HG02943 (cell line): Measurements from ENCODE around the gene PPM1H.

Experiments used
- ATAC-seq: cut with Tn5 transposase; IDR thresholded peaks from one replicate; pipeline ENCODE4 v1.9.1; 2021; ENCODE audit warnings: mild to moderate bottlenecking, low read depth, moderate library complexity; ENCODE audit not compliant: unreplicated experiment

PPM1H gene

DNA sequence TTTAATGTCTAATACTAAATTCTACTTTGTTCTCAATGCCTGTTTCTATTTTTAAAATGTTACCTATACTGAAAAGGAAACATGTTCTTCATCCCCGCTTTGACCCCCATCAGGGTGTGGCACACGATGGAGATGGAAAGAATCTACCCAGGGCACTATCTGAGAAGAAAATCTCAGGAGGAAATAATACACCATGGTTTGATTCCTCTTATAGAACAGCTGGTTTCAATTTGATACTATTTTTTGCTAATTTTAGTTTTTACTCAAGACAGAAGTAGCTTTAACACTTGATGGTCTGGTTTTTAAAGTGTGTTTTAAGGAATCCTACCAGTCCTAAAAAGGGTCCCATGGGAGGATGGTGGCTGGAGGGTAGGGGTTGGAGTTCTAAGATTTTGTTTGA, 56.7 kb downstream of the PPM1H start:
- no peak for ATAC-seq

DNA sequence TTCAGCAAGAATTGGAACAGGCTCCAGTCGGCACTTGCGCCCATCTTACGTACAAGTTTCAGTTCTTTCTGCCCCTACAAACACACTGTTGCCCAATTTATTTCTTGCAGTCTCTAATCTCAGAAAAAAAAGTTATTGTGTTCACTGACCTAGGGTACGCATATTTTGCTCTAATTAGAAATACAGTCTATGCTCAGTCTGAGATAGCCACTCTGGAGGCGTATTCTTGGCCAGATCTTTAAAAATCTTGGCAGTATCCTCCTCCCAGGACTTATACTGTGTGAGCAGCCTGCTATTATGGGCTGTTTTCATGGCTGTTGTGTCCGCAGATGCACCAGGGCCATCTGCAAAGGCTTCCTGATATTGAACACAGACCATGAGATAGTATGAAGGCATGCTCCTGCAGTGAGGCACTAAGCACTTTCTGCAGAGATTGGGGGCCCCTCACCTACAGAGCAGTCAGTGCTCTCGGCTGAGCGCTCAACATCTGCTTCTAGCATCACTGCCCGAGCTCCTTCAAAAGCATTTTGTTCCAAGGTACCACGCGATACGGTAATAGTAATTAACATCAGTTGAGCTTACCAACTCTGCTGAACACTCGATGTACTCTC, 57.9 kb downstream of the PPM1H start:
- no peak for ATAC-seq

DNA sequence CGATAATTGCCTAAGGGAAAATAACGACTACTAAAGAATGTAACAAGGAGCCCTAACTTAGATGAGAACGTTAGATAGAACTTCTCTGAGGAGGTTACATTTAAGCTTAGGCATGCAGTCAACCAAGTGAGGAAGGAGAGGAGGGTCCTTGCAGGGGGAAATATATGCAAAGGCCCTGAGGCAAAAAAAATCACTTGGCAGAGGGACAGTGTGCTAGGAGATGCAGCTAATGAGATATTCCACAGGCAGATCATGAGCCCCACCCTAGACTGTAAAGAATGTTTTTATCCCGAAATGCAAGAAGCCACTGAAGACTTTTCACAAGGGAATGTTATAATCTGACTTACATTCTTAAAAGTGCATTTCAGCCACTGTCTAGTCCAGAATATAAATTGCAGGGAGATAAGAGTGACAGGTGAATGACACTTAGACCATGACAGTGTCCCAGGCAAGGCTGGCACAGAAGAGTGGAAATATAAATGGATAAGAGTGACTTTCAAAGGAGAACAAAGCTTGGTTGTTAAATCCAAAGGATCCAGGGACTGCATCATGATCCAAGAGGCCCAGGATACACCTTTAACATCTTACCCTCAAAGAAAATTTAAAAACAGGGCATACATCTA, 61.0 kb downstream of the PPM1H start:
- no peak for ATAC-seq

DNA sequence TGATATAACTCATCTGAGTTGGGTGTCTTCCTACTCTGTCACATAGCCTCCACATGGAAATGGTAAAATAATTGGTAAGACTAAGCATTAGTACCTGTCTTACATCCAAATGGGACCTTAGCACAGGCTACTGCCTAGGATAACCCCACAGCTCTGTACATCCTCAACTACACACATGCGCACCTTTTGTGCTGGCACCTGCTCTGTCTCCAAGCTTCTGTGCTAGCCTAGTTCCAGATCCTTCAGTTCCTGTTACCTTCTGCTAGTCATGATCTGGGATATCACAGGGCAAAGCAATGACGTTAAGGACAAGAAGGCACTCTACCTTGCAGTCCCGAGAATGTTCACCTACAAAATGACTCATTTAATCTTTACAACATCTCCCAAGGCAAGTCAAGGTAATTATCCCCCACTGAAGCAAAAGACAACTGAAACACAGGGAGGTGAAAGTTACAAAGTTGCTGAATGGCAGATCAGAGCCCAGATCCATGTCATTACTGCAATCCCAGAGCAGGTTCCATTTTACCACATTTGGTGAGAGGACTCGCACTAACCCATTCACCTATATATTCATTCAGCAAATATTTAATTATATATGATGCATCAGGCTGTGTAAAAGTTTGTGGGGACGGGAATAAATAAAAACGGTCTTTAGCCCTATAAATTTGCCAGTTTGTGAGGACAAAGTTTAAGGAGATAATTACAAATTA, 61.7 kb downstream of the PPM1H start:
- ATAC-seq, result no peak

DNA sequence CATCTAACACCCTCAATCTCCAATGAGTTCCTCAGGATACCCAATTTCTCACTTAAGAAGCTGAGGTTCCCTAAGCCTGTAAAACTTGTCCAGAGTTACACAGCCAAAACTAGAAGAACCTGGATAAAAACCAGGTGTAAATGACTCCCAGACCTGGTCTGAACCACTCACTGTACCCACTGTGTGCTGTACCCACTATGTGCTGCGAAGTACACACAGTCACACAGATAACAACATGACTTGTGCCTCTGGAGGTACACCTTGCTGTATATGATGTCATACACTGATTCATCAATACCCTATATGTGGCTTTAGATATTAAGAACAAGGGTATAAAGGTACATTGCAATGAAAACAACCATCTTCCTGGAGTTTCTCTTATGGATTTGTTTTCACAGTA, 66.1 kb downstream of the PPM1H start:
- ATAC-seq, result no peak

DNA sequence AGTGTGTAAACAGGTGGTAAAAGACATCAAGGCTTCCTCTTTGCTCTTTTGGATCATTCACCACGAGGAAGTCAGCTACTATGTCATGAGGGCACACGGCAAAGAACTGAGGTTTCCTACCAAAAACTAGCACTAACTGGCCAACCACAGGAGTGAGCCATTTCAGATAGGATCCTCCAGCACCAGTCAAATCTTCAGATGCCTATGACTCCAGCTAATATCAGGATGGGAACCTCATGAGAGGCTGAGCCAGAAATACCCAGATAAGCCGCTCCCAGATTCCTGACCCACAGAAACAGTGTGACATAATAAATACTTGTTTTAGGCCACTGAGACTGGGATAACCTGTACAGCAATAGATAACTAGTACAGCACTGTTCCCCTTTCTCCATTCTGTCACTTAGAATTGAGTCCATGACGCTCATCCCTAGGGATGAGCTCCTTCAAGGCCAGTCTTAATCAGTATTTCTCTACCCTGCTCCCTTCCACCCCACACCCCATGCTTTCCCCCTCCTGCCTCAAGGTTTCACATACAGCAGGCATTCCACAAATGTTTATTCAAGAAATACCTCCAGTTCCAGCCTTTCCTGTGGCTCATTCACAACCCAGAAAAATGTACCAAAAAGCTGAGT, 68.4 kb downstream of the PPM1H start:
- ATAC-seq, result no peak

DNA sequence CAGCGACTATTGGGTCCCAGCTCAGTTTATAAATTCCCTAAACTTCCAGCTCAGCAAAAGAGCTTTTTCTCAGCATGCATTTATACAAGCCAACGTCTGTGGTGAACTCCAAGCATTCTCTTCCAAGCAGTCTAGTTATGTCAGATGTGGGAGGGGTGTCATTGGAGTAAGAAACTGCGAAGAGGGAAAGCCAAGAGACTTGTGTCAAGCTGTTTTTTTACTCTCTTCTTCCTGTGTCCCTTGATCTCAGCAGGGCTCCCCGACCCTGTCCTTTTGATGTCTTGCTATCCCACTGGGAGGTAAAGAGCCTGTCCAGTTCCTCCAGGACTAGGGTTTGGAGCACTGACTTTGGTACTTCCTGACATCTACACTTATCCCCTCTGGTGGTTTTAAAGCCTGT, 69.0 kb downstream of the PPM1H start:
- no peak for ATAC-seq

DNA sequence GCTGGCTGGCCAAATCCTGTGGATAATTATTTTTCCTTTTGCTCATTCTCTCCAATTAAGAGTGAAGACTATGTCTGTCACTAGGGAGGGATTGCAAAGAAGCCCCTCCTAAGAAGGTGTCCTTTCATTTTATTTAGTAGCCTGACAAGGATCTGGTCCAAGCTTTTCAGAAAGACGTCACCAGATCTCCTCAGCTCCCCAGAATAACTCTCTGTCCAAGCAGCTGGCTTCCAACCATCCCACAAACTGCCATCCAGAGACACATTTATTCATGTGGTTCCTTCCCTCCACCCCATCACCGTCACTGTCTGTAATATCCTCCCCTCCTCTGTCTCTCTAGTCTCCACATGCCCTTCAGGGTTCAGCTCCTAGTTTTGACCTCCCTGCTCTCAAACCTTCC, 69.9 kb downstream of the PPM1H start:
- no peak for ATAC-seq

DNA sequence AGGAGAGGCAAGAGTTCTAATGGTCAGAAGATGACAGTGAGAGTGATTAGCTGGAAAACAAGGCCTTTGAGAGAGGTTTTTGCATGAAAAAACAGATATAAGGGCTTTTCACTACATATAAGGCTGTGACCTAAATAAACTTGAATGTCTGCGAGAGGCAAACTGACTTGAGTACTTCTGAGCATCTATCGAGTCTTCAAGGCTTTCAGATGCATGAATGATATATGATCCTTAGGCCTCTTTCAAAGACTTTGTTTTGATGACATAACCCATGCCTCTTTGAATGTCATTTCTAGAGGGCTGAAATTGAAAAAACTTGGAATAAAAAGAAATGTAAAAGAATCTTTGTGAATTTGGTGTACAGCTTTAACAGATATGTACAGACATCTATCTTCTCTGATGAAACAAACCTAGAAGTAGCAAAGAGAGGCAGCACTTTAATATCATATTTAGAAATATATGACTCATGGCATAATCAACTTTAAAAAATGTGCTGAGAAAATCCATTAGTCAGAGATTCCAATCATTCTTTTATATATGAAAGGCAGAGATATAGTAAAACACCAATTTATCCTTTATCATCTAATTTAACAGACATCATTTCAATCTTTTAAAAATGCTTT, 72.6 kb downstream of the PPM1H start:
- no peak for ATAC-seq

DNA sequence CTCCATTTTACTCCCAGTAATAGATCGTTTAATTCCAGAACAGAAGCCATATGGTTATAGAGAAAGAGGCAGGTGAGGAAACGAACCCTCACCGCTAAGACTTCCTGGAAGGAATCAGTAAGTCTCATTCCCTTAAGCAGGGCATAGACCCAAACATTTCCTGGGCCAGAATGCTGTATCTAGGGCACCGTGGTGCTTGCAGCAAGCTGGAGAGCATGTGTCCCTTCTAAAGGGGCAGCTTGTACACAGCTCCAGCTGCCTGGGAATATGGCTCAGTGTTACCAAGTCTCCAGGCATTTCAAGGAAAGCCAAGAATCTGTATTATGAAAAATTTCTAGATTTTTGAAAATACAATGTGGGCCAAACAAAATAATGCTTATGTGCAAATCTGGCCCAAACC, 73.4 kb downstream of the PPM1H start:
- ATAC-seq, result no peak

DNA sequence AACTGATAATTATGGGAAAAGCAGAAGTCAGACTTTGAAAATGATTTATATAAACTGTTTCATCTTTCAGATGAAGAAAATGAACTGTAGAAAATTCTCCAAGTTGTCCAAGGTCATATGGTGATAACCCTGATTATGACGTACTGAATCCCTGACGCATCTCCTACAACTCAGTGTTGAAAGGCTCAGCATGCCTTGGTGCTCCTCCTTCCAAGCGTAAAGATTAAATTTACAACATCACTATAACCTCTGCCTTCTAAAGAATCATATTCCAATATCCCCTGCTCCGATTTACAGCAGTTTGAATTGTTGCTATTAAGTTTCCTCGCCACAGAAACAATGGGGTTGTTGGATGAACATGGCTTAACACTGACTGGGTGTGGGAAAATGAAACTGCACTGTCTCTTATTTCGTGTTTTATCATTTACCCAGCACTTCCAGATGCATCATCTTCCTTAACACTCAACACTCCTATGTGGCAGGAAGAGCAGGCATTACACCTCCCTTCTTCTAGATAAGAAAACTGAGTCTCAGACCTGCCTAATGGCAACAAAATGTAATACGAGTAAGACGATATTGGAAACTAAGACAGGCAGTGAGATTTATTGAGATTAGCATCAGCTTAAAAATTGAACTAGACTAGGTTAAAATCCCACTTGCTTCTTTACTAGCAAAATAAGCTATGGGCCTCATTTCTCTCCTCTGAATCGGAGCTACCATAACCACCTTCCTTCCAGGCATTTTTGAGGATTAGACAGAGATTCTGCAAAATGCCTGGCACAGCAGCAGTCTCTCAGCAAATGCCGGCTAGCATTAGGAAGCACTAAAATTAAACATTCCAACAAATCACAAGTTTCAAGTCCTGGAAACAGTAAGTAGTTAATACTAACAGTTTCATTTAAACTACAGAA, 74.2 kb downstream of the PPM1H start:
- ATAC-seq, result no peak

DNA sequence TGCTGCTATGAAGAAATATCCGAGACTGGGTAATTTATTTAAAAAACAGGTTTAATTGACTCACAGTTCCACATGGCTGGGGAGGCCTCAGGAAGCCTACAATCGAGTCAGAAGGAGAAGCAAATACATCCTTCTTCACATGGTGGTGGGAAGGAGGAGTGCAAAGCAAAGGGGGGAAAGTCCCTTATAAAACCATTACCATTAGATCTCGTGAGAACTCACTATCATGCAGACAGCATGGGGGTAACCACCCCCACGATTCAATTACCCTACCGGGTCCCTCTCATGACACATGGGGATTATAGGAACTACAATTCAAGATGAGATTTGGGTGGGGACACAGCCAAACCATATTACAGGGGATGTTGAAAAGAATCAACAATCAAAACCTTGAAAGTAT, 74.9 kb downstream of the PPM1H start:
- ATAC-seq, result no peak

DNA sequence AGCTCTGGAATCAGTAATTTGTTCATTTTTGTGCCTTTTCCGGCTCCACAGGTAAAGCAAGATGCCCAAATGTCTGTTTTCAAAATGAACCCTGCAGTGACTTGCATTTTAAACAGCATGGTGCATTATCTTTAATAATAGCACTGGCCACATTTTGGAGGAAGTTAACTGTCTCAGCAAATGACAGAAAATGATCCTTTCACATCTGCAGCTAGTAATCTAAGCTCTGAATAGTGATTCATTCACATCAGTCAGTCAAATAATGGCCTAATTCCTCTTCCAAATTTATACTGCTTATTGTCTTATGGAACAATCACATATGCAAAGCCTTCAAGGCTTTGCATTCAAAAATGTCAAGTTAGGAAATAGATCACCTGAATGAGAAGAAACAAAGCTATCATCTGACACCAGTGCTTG, 75.6 kb downstream of the PPM1H start:
- no peak for ATAC-seq

DNA sequence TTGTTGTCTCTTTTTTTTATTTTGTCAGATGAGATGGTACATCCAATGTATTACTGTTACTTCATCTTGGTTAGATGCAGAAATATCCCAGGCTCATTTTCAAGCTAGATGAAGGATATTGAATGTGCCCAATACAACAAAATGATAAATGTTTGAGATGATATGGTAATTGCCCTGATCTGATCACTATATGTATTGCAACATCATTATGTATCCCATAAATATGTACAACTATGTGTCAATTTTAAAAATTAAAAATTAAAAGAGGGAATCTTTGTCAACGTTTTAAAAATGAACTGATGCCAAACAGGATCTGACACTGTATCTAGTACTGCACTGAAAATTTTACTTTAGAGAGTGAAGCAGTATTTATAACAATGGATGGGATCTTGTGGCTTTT, 78.5 kb downstream of the PPM1H start:
- no peak for ATAC-seq

DNA sequence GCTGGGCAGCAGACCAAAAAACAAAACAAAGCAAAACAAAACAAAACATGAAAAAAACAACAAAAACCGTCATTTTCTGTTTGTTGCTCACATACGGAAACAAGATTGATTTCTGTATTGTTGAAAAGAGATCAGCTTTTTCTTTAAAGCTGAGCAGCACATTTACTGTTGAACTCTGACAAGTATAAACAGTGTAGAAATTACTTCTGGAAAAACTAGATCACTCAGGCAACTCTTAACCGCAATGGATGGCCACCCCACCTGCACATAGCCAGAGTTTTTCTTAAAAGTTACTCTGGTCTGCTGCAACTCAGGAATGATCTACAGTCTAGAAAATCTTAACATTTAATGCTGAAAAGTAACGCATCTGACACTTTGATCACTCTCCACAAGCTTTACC, 80.9 kb downstream of the PPM1H start:
- no peak for ATAC-seq

DNA sequence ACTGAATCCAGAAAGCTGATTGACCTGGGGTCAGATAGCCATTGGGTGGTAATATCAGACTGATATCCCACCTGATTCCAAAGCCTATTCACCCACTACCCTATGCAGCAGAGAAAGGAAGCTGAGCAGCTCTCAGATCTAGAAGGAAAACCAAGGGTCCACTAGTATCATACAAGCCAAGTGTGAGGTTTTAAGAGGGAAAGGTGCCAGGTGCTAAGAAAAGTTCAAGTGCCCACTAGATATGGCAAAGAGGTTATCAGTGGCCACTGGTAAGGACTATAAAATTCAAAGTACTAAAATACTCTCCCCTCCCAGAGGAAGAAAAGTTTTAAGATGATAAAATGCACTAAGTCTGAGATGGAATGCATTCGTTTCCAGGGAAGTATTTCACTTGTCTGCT, 85.6 kb downstream of the PPM1H start:
- no peak for ATAC-seq

DNA sequence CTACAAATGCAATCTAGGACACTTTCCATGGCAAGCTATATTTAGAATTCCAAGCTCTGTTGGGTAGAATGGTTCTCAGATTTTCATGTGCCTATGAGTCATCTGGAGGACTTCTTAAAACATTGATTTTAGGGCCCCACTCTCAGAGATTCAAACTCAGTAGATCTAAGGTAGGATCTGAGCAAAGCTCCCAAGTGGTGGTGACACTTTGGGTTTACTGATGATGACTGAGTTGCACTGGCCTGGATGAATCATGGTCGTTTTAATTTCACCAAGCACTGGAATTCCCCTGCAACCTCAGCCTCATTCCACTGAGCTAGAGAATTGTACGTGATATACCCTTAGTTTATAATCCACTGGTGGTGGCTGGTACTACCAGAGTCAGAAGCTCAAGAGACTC, 86.5 kb downstream of the PPM1H start:
- ATAC-seq, result no peak

DNA sequence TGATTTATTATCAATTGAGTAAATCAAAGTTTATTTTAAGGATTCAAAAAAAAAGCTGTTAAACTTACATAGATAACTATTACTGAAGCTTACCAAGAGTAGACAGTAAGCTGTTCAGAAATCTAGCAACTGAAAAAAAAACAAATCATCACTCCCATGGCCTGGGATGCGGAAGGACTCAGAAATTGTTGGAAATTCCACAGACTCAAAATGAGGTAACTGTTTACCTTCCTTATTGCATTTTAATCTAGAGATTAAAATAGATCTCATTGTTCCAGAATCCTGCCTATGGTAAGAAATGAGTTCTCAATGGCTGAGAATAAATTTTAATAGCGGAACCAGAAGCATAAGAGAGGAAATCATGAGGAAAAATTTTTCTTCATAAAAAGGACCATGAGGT, 87.2 kb downstream of the PPM1H start:
- ATAC-seq, result no peak

DNA sequence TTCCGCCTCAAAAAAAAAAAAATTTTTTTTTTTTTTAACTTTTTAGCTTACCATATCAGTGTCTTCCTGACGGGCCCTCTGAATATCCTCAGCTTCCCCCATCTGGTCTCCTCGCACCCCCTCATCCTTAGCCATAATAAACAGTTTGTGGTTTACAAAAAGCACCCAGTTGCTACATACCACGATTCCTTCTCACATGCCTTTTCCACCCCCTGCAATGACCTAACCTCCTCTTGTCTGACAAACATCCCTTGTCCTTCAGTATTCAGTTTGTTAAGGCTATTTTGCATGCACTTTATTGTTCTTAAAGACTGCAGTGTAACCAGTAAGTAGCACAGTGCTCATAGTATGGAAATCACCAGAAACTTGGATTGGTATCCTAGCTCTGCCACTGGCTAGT, 88.5 kb downstream of the PPM1H start:
- no peak for ATAC-seq

DNA sequence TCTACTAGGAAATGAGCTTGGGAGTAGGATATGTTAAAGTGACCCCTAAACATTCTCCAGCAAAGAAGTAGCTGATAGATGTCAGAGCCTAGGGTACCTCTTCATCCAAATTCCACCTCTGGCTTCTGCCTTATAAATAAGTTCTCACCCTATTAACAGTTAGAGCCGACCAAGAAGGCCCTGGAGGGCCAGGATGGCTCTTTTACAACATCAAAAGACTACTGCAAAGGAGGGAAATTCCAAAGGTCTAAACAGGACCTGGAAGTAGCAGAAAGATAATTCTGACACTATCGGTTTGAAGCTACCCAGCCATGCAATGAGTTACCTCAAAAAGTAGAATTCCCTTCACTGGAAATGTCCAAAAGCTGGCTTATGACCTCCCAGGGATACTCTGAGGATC, 90.0 kb downstream of the PPM1H start:
- no peak for ATAC-seq
